ENCODE data around the gene PDE4D. TPM values are rescaled to one million over a fixed set of nuclear protein-coding genes. Genes with fewer than 3 reads are reported as not detected.

Gene PDE4D
- total and polyA plus RNA-seq, 2 of the 4 experiments (the other 2 are of a cell fraction) = 1.4 to 7.9 TPM

DNA sequence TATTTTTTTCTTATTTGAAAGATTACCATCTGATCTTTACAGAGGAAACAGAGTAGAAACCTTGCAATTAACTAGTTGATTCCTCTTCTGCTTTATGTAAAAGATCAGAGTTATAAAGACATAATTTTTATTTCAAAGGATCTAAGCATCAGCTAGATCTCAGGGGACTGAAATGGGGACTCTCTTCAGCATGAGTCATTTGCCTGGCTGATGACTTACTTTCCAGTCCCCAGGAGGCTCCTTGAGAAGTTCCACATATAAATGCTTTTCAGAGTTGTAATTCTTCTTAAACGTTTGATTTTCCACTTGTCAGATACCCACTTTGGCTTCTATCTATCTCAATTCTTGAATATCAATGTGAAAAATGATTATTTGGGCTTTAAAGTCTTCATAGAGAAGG is 921.2 kb downstream of the PDE4D start:
- no peak for TF ChIP-seq RAD21 (IDR thresholded peaks at IDR 0.05; ENCODE audit: low read length)
- no peak for TF ChIP-seq POLR2A (IDR thresholded peaks at IDR 0.05; ENCODE audit: low read depth, low read length)
- TF ChIP-seq CEBPB (IDR thresholded peaks at IDR 0.05; ENCODE audit: low read depth, low read length) = no peak
- TF ChIP-seq, protein P1, sequence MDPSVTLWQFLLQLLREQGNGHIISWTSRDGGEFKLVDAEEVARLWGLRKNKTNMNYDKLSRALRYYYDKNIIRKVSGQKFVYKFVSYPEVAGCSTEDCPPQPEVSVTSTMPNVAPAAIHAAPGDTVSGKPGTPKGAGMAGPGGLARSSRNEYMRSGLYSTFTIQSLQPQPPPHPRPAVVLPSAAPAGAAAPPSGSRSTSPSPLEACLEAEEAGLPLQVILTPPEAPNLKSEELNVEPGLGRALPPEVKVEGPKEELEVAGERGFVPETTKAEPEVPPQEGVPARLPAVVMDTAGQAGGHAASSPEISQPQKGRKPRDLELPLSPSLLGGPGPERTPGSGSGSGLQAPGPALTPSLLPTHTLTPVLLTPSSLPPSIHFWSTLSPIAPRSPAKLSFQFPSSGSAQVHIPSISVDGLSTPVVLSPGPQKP (IDR thresholded peaks at IDR 0.05; ENCODE audit: borderline replicate concordance, low read depth, low read length) = no peak
- no peak for TF ChIP-seq BHLHE40 (IDR thresholded peaks at IDR 0.05; ENCODE audit: low read depth, low read length)
- TF ChIP-seq CHD1 (IDR thresholded peaks at IDR 0.05; ENCODE audit: low read depth, low read length) = no peak
- TF ChIP-seq CTCF (conservative IDR thresholded peaks at IDR 0.05; ENCODE audit: low read depth, low read length) = no peak
- TF ChIP-seq RCOR1 (IDR thresholded peaks at IDR 0.05; ENCODE audit: insufficient replicate concordance, low read length) = no peak
- no peak for TF ChIP-seq NFE2L2 (IDR thresholded peaks at IDR 0.05; ENCODE audit: low read depth, low read length)
- TF ChIP-seq USF2 (IDR thresholded peaks at IDR 0.05; ENCODE audit: low read depth, low read length) = no peak
- no peak for TF ChIP-seq SMC3 (IDR thresholded peaks at IDR 0.05; ENCODE audit: low read depth, low read length)
- no peak for TF ChIP-seq RFX5 (IDR thresholded peaks at IDR 0.05; ENCODE audit: low read depth, low read length)
- ATAC-seq (ENCODE audit: low read depth) = no peak
- H4K8ac ChIP-seq (ENCODE audit: low read depth in 2 of 2, low read length in 2 of 2) = no peak overlapping the region
- no peak overlapping the region for H2BK5ac ChIP-seq (ENCODE audit: low read depth, low read length, poor library complexity, severe bottlenecking)
- no peak overlapping the region for H3K4me3 ChIP-seq (ENCODE audit: insufficient read depth, low read depth, low read length)
- no peak overlapping the region for H3K4ac ChIP-seq (ENCODE audit: low read depth, low read length)
- H3K9me3 ChIP-seq (ENCODE audit: control insufficient read depth, insufficient read depth, low read length) = no peaks in the 10 kb centered on the region
- no peaks in the 10 kb centered on the region for H3K27me3 ChIP-seq (ENCODE audit: control insufficient read depth, insufficient read depth, low read length)
- POLR2A ChIA-PET (ENCODE audit: unreplicated experiment) = no interaction called here
- H3K14ac ChIP-seq (replicated peaks; ENCODE audit: low read depth, low read length) = no peak overlapping the region
- H3K56ac ChIP-seq (ENCODE audit: extremely low read depth, insufficient read depth, low read length) = no peak overlapping the region
- H3K9ac ChIP-seq (ENCODE audit: low read depth, low read length) = no peak overlapping the region
- H2BK20ac ChIP-seq (ENCODE audit: low read depth, low read length) = no peak overlapping the region
- intact Hi-C loops (cut with micrococcal nuclease) = loop anchor here (5.0 kb wide), 1 partner anchor 1870 kb away; the partner anchor contains the start of gene ELOVL7
- H3K9me1 ChIP-seq (ENCODE audit: insufficient read depth, low read length) = no peaks in the 10 kb centered on the region
- H2AK9ac ChIP-seq (replicated peaks; ENCODE audit: low read depth, low read length, poor library complexity) = no peak overlapping the region
- no peaks in the 10 kb centered on the region for H3K4me1 ChIP-seq (ENCODE audit: control insufficient read depth, insufficient read depth, low read length)
- WGBS, 2 experiments (ENCODE audit: extremely low coverage in 2 of 2, insufficient read length in 1 of 2) = no CpG with 5 or more reads among the region's 1 CpG
- DNase-seq = peak; percentile 3
- no peak overlapping the region for H3K4me2 ChIP-seq (ENCODE audit: low read depth, low read length)
- no peak overlapping the region for H3K27ac ChIP-seq (ENCODE audit: insufficient read depth, low read length)
- dilution Hi-C loops (cut with HindIII; ENCODE audit: low sequenced_read_pairs, unreplicated experiment) = no loop called here
- H3K18ac ChIP-seq (ENCODE audit: low read depth, low read length) = no peak overlapping the region
- no peak overlapping the region for H2AK5ac ChIP-seq (ENCODE audit: low read depth, low read length)
- H3K79me1 ChIP-seq (ENCODE audit: low read depth in 1 of 2, low read length in 2 of 2) = no peaks in the 10 kb centered on the region
- in situ Hi-C loops (cut with MboI; ENCODE audit: low sequenced_read_pairs) = no loop called here
- H3K36me3 ChIP-seq (ENCODE audit: control insufficient read depth, insufficient read depth, low read length) = peaks cover 27% of the 10 kb centered on the region
- no peak overlapping the region for H2BK120ac ChIP-seq (ENCODE audit: low read depth, low read length)
- H4K91ac ChIP-seq (ENCODE audit: insufficient read depth, low read depth, low read length) = no peak overlapping the region
- no TSS peak for BruUV-seq (replicated peaks)
- no peaks in the 10 kb centered on the region for H4K20me1 ChIP-seq (ENCODE audit: insufficient read depth, low read length)
- H2AFZ ChIP-seq (replicated peaks; ENCODE audit: low read length, poor library complexity) = no peak overlapping the region
- no peak overlapping the region for H2BK15ac ChIP-seq (ENCODE audit: low read depth, low read length)
- CTCF ChIA-PET = no interaction called here
- no peak overlapping the region for H3K23ac ChIP-seq (ENCODE audit: low read depth, low read length)
- no peak overlapping the region for H4K5ac ChIP-seq (ENCODE audit: low read depth, low read length)

Data from IMR-90 (cell line).